ENCODE results near the gene IMPDH1. TPM values are rescaled to one million over a fixed set of nuclear protein-coding genes. Genes with fewer than 3 reads are reported as not detected.

Gene IMPDH1
- total and polyA plus RNA-seq, 11 donors = 12.3 to 65.3 (median 23.6) TPM

DNA sequence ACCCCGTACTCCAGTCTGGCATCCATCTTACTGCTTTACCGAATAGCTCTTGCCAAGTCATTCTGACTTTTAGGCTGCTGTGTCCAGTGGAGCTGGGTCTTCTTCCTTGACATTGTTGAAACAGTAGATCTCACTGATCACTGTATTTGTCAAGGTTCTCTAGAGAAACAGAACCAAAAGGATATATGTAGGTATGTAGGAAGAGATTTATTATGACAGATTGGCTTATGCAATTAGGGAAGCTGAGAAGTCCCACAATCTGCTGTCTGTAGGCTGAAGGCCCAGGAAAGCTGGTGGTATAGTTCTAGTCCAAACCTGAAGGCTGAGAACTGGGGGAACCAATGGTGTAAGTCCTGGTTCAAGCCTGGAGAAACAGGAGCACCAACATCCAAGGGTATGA, 36.2 kb downstream of the IMPDH1 start:
- Histone ChIP-seq H3K36me3 (no peaks in the 10 kb centered on the region), H3K27me3 (no peaks in the 10 kb centered on the region), H3K9me3 (no peaks in the 10 kb centered on the region), H3K4me1 (no peaks in the 10 kb centered on the region), H3K27ac (no peak overlapping the region), H3K4me3 (no peak overlapping the region)
- ATAC-seq (no peak), DNase-seq (no peak)
- intact Hi-C loops (cut with DNase I) = no loop called here
- TF ChIP-seq, protein P1, sequence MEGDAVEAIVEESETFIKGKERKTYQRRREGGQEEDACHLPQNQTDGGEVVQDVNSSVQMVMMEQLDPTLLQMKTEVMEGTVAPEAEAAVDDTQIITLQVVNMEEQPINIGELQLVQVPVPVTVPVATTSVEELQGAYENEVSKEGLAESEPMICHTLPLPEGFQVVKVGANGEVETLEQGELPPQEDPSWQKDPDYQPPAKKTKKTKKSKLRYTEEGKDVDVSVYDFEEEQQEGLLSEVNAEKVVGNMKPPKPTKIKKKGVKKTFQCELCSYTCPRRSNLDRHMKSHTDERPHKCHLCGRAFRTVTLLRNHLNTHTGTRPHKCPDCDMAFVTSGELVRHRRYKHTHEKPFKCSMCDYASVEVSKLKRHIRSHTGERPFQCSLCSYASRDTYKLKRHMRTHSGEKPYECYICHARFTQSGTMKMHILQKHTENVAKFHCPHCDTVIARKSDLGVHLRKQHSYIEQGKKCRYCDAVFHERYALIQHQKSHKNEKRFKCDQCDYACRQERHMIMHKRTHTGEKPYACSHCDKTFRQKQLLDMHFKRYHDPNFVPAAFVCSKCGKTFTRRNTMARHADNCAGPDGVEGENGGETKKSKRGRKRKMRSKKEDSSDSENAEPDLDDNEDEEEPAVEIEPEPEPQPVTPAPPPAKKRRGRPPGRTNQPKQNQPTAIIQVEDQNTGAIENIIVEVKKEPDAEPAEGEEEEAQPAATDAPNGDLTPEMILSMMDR (IDR thresholded peaks at IDR 0.05) = no peak
- no peak for TF ChIP-seq POLR2A (IDR thresholded peaks at IDR 0.05)
- WGBS, 4 donors = 64 to 79% (median 69%) methylated on average over 2 of the region's 2 CpGs

DNA sequence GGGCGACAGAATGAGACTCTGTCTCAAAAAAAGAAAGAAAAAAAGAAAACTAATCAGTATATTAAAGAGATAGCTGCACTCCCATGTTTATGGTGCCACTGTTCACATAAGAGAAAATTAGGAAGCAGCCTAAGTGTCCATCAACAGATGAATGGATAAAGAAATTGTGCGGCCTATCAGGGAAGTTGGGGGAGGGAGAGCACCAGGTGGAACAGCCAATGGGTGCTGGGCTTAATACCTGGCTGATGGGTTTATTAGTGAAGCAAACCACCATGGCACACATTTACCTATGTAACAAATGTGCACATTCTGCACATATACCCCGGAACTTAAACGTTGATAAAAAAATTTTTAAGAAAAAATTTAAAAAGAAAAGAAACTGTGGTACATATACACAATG, 39.3 kb downstream of the IMPDH1 start:
- no peak overlapping the region for H3K27ac ChIP-seq
- no peak overlapping the region for H3K4me3 ChIP-seq
- peaks cover 0 to 11% (median 0%) of the 10 kb centered on the region in 9 donors for H3K27me3 ChIP-seq
- intact Hi-C loops (cut with DNase I) = no loop called here
- DNase-seq (no peak), ATAC-seq (no peak)
- TF ChIP-seq POLR2A (IDR thresholded peaks at IDR 0.05) = no peak
- TF ChIP-seq, protein P1 (IDR thresholded peaks at IDR 0.05) = no peak
- H3K9me3 ChIP-seq = no peaks in the 10 kb centered on the region
- H3K4me1 ChIP-seq = peaks cover 0 to 3% (median 0%) of the 10 kb centered on the region in 12 donors
- no peaks in the 10 kb centered on the region for H3K36me3 ChIP-seq
- 90 to 94% (median 92%) methylated on average over 4 of the region's 4 CpGs for WGBS, 4 donors

DNA sequence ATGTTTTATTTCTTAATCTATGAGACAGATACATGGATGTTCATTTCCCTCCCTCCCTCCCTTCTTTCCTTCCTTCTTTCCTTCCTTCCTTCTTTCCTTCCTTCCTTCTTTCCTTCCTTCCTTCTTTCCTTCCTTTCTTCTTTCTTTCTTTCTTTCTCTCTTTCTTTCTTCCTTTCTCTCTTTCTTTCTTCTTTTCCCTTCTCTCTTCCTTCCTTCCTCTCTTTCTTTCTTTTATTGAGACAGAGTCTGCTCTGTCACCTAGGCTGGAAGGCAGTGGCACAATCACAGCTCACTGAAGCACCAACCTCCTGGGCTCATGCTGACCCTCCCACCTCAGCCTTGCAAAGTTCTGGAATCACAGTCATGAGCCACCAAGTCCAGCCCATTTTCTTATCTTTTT, 42.8 kb downstream of the IMPDH1 start:
- H3K27me3 ChIP-seq = peaks cover 0 to 28% (median 0%) of the 10 kb centered on the region in 9 donors
- H3K27ac ChIP-seq = no peak overlapping the region
- no peaks in the 10 kb centered on the region for H3K36me3 ChIP-seq
- TF ChIP-seq, protein P1 (IDR thresholded peaks at IDR 0.05) = no peak
- no peak for TF ChIP-seq POLR2A (IDR thresholded peaks at IDR 0.05)
- H3K9me3 ChIP-seq = no peaks in the 10 kb centered on the region
- DNase-seq (no peak), ATAC-seq (no peak)
- no peak overlapping the region for H3K4me3 ChIP-seq
- intact Hi-C loops (cut with DNase I) = no loop called here
- peaks cover 0 to 4% (median 1%) of the 10 kb centered on the region in 12 donors for H3K4me1 ChIP-seq

DNA sequence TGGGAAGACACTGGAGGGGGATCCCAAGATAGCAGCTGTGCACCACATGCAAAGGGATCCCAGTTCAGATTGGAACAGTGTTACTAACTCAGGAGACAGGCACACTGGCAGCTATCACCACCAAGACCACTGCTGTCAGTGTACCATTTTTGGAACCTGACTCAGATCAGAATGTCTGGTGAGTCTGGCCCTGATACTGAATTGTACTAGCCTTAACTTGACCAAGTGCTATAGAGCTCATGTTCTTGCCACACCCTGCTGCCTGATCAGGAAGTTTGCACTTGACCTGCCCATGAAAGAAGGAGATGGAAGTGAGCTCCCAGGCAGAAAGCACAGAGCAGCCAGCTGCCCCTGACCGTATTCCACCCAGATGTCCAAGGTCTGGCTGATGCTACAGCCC, 43.5 kb downstream of the IMPDH1 start:
- Histone ChIP-seq H3K27ac (no peak overlapping the region), H3K27me3 (peaks cover 0 to 33% (median 0%) of the 10 kb centered on the region in 9 donors), H3K9me3 (no peaks in the 10 kb centered on the region), H3K36me3 (no peaks in the 10 kb centered on the region), H3K4me1 (peaks cover 0 to 11% (median 4%) of the 10 kb centered on the region in 12 donors), H3K4me3 (no peak overlapping the region)
- 45 to 82% (median 59%) methylated on average over 1 of the region's 1 CpG for WGBS, 4 donors
- peak; percentile 63 to 79 (median 77) for ATAC-seq
- TF ChIP-seq, protein P1 (IDR thresholded peaks at IDR 0.05) = no peak
- no peak for TF ChIP-seq POLR2A (IDR thresholded peaks at IDR 0.05)
- intact Hi-C loops (cut with DNase I) = no loop called here
- DNase-seq = no peak
